Upper lobe of right lung (tissue), 1 donor: Measurements from ENCODE around the gene DLK1. TPM values are rescaled to one million over a fixed set of nuclear protein-coding genes. Genes with fewer than 3 reads are reported as not detected.

Experiments
- ATAC-seq: fragments of 200-7000 bp; cut with Tn5 transposase; one replicate; pipeline ENCODE4 v1.9.1; 2020; ENCODE audit warnings: mild to moderate bottlenecking, moderate library complexity
- DNase-seq: peaks from one replicate; pipeline ENCODE4 v3.0.0-alpha.2; 2020
- H3K27ac ChIP-seq: fragments of 200-600 bp; one replicate; pipeline ENCODE4 v1.8.0; 2022
- H3K27me3 ChIP-seq: fragments of 200-600 bp; one replicate; pipeline ENCODE4 v1.8.0; 2022; ENCODE audit warnings: mild to moderate bottlenecking
- H3K36me3 ChIP-seq: fragments of 200-600 bp; one replicate; pipeline ENCODE4 v1.8.0; 2022
- H3K4me1 ChIP-seq: fragments of 200-600 bp; one replicate; pipeline ENCODE4 v1.8.0; 2022
- H3K4me3 ChIP-seq: fragments of 200-600 bp; one replicate; pipeline ENCODE4 v1.8.0; 2022; ENCODE audit warnings: mild to moderate bottlenecking
- H3K9me3 ChIP-seq: fragments of 200-600 bp; one replicate; pipeline ENCODE4 v1.8.0; 2022
- intact Hi-C: fragments of 100-400 bp; cut with DNase I; formaldehyde crosslinking; loops from one replicate; pipeline ENCODE4 v1.11.0; 2022
- total RNA-seq: library from RNA; stranded (reverse); fragmentation: NEBNext Ultra II Directional; extraction: Animal tissue kit (Norgen Biotek cat#: 25700); gene quantifications from one replicate; pipeline ENCODE4 v1.2.1, GENCODE V29; 2021
- TF ChIP-seq, protein P1 (sequence below): fragments of 200-600 bp; IDR thresholded peaks from one replicate; pipeline ENCODE4 v1.8.0; 2022; ENCODE audit warnings: antibody characterized with exemption
- donor health status: DM: no; HTN: yes; CAD: no; lungs with severe emphysema.

Gene DLK1
- total RNA-seq, 1 donor from 2014 or later, result not detected

DNA sequence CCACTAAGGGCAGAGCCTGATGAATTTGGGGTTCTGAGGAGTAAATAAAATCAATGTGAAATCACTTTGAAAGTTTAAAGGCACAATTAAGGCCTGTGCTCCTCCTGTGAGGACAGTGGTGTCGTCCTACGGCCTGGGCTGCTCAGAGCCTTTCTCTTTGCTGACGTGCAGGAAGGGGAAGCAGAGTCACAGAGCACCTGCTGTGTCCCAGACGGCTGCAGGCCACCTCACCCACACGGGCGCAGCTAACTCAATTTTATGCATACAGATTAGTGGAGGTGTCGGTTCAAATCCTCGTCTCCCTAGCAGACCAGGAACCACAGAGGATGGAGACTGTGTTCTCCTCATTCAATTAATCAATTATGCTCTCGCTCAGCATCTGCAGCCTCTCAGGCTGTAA, 11.4 kb upstream of the DLK1 start:
- Histone ChIP-seq H3K27ac (no peak overlapping the region), H3K27me3 (peaks cover 10% of the 10 kb centered on the region), H3K4me3 (no peak overlapping the region), H3K4me1 (no peaks in the 10 kb centered on the region), H3K9me3 (no peaks in the 10 kb centered on the region), H3K36me3 (no peaks in the 10 kb centered on the region)
- ATAC-seq, result no peak
- TF ChIP-seq, protein P1, sequence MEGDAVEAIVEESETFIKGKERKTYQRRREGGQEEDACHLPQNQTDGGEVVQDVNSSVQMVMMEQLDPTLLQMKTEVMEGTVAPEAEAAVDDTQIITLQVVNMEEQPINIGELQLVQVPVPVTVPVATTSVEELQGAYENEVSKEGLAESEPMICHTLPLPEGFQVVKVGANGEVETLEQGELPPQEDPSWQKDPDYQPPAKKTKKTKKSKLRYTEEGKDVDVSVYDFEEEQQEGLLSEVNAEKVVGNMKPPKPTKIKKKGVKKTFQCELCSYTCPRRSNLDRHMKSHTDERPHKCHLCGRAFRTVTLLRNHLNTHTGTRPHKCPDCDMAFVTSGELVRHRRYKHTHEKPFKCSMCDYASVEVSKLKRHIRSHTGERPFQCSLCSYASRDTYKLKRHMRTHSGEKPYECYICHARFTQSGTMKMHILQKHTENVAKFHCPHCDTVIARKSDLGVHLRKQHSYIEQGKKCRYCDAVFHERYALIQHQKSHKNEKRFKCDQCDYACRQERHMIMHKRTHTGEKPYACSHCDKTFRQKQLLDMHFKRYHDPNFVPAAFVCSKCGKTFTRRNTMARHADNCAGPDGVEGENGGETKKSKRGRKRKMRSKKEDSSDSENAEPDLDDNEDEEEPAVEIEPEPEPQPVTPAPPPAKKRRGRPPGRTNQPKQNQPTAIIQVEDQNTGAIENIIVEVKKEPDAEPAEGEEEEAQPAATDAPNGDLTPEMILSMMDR, result no peak
- DNase-seq, result no peak
- intact Hi-C loops, result no loop called here

DNA sequence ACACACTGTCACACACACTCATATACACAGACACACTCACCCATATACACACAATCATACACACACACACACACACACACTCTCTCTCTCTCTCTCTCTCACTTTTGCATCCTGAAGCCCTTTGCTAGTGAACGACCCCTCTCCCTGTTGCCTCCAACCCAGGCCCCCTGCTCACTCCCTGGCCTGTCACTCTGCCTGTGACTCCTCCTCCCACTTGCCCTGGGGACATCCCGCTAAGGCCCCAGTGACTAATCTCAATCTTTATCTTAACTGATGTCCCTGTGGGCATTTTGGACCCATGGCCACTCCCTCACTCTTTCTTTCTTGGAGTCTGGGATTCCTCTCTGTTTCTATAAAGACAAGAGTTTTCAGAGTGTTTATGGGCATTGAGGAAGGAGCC, 10.9 kb upstream of the DLK1 start:
- TF ChIP-seq, protein P1, result no peak
- Histone ChIP-seq H3K9me3 (no peaks in the 10 kb centered on the region), H3K27me3 (peaks cover 14% of the 10 kb centered on the region), H3K4me3 (no peak overlapping the region), H3K4me1 (no peaks in the 10 kb centered on the region), H3K27ac (no peak overlapping the region), H3K36me3 (no peaks in the 10 kb centered on the region)
- DNase-seq, result no peak
- intact Hi-C loops, result no loop called here
- ATAC-seq, result no peak

DNA sequence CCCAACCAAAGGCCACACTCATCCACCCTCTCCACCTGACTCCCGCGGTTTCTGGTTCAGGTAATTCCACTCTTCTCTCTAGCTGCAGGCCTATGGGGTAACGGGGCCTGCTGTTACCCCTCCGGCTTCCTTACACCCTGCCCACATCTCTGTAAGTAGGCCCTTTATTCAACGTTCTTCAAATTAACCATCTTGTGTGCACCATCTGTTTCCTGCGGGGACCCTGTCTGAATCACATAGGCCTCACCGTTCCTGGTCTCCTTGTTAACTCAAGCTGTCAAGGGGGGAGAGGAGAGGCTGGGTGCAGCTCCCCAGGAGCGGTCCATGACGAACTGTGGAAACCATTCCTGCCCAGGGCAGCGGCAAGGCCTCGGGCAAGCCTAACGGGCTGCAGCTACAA, 9.3 kb upstream of the DLK1 start:
- Histone ChIP-seq H3K36me3 (no peaks in the 10 kb centered on the region), H3K4me1 (no peaks in the 10 kb centered on the region), H3K27ac (no peak overlapping the region), H3K4me3 (no peak overlapping the region), H3K27me3 (peaks cover 26% of the 10 kb centered on the region), H3K9me3 (no peaks in the 10 kb centered on the region)
- no peak for DNase-seq
- intact Hi-C loops, result no loop called here
- ATAC-seq, result no peak
- TF ChIP-seq, protein P1, result no peak

DNA sequence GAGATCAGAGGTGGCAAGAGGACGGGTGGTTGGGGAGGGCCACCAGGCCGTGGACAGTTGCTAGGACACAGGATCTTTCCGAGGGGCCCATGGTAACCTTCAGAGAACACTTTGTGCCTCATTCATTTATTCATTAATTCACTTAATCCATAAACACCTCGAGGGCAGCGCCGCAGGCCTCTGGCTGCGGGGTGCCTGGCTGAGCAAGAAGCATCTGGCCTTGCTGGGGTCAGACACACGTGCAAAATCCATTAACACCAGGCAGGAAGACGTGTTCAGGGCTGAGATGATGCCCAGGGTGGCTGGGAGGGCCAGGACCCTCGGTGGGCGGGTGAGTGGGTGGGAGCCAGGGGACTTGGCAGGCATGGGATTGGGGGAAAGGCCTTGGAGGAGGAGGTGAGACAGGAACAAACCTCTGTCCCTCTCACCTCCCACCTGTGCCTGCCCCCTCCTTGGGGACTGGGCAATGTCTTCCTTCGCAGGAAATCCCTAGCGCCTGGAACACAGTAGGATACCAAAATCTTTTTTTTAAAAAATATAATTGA, 6.6 kb upstream of the DLK1 start:
- ATAC-seq (no peak), DNase-seq (no peak)
- TF ChIP-seq, protein P1, result no peak
- intact Hi-C loops, result no loop called here
- Histone ChIP-seq H3K27ac (no peak overlapping the region), H3K36me3 (no peaks in the 10 kb centered on the region), H3K27me3 (peaks cover 27% of the 10 kb centered on the region), H3K9me3 (no peaks in the 10 kb centered on the region), H3K4me3 (no peak overlapping the region), H3K4me1 (no peaks in the 10 kb centered on the region)

DNA sequence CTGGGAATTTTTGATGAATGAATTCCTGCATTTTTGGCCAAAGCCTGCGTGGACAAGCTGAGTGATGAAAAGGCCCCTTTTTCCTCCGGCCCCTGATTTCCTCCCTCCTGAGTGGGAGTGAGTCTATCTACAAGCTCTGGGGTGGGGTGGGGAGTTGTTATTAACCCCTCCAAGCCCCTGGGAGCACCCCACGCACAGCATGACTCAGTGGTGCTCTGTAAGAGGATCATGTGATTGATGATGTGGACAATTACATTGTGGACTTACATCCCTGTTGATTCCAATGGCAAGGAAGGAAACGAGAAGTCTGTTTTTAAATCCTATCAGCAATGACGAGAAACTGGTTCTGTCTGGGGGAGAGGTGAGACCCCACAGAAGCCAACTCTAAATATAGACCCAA, 5.1 kb upstream of the DLK1 start:
- TF ChIP-seq, protein P1, result no peak
- Histone ChIP-seq H3K9me3 (no peaks in the 10 kb centered on the region), H3K4me1 (no peaks in the 10 kb centered on the region), H3K36me3 (no peaks in the 10 kb centered on the region), H3K27ac (no peak overlapping the region), H3K4me3 (no peak overlapping the region), H3K27me3 (peaks cover 42% of the 10 kb centered on the region)
- ATAC-seq, result no peak
- DNase-seq, result no peak
- intact Hi-C loops, result no loop called here

DNA sequence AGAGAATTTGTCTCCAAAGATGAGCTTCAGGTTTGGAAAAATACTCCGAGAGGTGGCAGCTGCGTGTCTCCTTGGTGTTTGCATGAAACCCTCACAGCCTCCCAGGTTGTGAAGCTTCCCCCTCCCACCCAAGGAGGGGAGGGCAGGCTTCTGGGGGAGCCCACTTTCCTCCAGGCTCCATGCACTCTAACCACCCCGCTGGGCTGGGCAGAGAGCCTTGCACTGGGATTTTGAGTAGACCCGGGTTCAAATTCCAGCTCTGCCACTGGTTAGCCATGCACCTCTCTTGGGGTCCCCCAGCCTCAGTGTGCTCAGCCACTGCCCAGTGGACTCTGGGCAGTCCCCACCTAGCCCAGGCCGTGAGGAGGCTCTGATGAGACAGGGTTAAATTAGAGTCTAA, 4.3 kb upstream of the DLK1 start:
- ATAC-seq, result no peak
- no peaks in the 10 kb centered on the region for H3K9me3 ChIP-seq
- DNase-seq, result no peak
- peaks cover 47% of the 10 kb centered on the region for H3K27me3 ChIP-seq
- H3K4me1 ChIP-seq, result no peaks in the 10 kb centered on the region
- TF ChIP-seq, protein P1, result no peak
- intact Hi-C loops, result no loop called here
- H3K36me3 ChIP-seq, result no peaks in the 10 kb centered on the region
- no peak overlapping the region for H3K4me3 ChIP-seq
- no peak overlapping the region for H3K27ac ChIP-seq
